Measurements from ENCODE around the gene COL5A1.

The COL5A1 gene

DNA sequence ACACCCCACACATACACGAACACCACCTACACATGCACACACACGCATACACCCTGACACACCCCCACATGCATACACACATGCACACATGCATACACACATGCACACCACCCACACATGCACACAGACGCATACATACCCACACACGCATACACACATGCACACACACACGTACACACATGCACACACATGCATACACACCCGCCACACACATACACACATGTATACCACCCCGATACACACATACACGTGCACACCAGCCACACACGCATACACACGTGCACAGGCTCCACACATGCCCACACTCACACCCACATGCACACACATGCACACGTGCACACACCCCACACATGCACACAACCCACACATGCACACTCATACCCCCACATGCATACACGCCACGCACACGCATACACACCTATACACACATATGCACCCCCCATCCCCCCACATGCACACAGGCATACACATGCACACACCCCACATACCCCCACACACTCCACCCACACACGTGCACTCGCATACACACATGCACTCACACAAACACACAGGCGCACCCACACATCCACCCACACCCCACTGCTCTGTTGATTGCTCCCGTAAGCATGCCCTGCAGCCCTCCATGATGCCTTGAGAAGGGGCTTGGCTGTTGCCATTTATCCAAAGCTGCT lies 119.3 kb downstream of the COL5A1 start:
- Histone ChIP-seq H4K8ac (ENCODE audit: low read length) (no peak overlapping the region), H3K4me1 (ENCODE audit: control insufficient read depth, insufficient read depth, low read depth, low read length) (peaks cover 2% of the 10 kb centered on the region), H3K36me3 (ENCODE audit: control insufficient read depth in 1 of 2, insufficient read depth in 2 of 2, low read depth in 1 of 2, low read length in 2 of 2) (peaks cover 90 to 98% of the 10 kb centered on the region in 2 experiments), H3K18ac (ENCODE audit: low read depth in 1 of 2, low read length in 2 of 2) (no peak overlapping the region), H3K27me3 (ENCODE audit: control insufficient read depth in 1 of 2, insufficient read depth in 1 of 2, low read length in 2 of 2) (no peaks in the 10 kb centered on the region), H3K9ac (ENCODE audit: low read length) (no peak overlapping the region), H2AK5ac (ENCODE audit: low read length, severe bottlenecking) (no peak overlapping the region), H2BK12ac (ENCODE audit: low read length in 2 of 2) (no peak overlapping the region), H3K79me1 (replicated peaks; ENCODE audit: low read length, poor library complexity, severe bottlenecking) (peaks cover 2% of the 10 kb centered on the region), H2BK15ac (ENCODE audit: low read depth, poor library complexity, severe bottlenecking) (no peak overlapping the region), H4K91ac (ENCODE audit: low read length) (peak overlapping the region; percentile 56), H3K14ac (ENCODE audit: low read length in 2 of 2) (peak overlapping the region in 1 of 2 experiments; percentile 22), H2BK120ac (ENCODE audit: low read depth, low read length) (no peak overlapping the region), H3K4ac (ENCODE audit: low read depth in 1 of 2, low read length in 2 of 2) (no peak overlapping the region), H3K23ac (ENCODE audit: low read length in 2 of 2) (no peak overlapping the region), H3K27ac (ENCODE audit: low read length, poor library complexity, severe bottlenecking) (no peak overlapping the region), H3K4me2 (ENCODE audit: low read length, poor library complexity, severe bottlenecking) (no peak overlapping the region), H3K4me3 (ENCODE audit: insufficient read depth in 1 of 2, low read depth in 1 of 2, low read length in 2 of 2) (no peak overlapping the region), H2BK5ac (ENCODE audit: low read depth, low read length, poor library complexity, severe bottlenecking) (no peak overlapping the region), H2AFZ (ENCODE audit: low read depth, low read length) (no peak overlapping the region), H3K9me3 (ENCODE audit: control insufficient read depth, low read length) (no peaks in the 10 kb centered on the region)
- 98% methylated on average over 18 of the region's 18 CpGs for WGBS
- no peak for DNase-seq

GRCh38 chr9:134764473-134765269 lies 123.1 kb downstream of the COL5A1 start:
- no peak overlapping the region for H2BK15ac ChIP-seq (ENCODE audit: low read depth, poor library complexity, severe bottlenecking)
- H4K91ac ChIP-seq (ENCODE audit: low read length) = no peak overlapping the region
- no peak overlapping the region for H2BK12ac ChIP-seq (ENCODE audit: low read length in 2 of 2)
- H3K4me2 ChIP-seq (ENCODE audit: low read length, poor library complexity, severe bottlenecking) = no peak overlapping the region
- no peak overlapping the region for H2AFZ ChIP-seq (ENCODE audit: low read depth, low read length)
- no peak overlapping the region for H3K23ac ChIP-seq (ENCODE audit: low read length in 2 of 2)
- H3K79me1 ChIP-seq (replicated peaks; ENCODE audit: low read length, poor library complexity, severe bottlenecking) = peaks cover 9% of the 10 kb centered on the region
- H3K4ac ChIP-seq (ENCODE audit: low read depth in 1 of 2, low read length in 2 of 2) = no peak overlapping the region
- no peaks in the 10 kb centered on the region for H3K27me3 ChIP-seq (ENCODE audit: control insufficient read depth in 1 of 2, insufficient read depth in 1 of 2, low read length in 2 of 2)
- H3K4me1 ChIP-seq (ENCODE audit: control insufficient read depth, insufficient read depth, low read depth, low read length) = peaks cover 2% of the 10 kb centered on the region
- no peak overlapping the region for H3K9ac ChIP-seq (ENCODE audit: low read length)
- DNase-seq = no peak
- H2BK5ac ChIP-seq (ENCODE audit: low read depth, low read length, poor library complexity, severe bottlenecking) = no peak overlapping the region
- no peak overlapping the region for H3K18ac ChIP-seq (ENCODE audit: low read depth in 1 of 2, low read length in 2 of 2)
- H3K14ac ChIP-seq (ENCODE audit: low read length in 2 of 2) = no peak overlapping the region
- H4K8ac ChIP-seq (ENCODE audit: low read length) = no peak overlapping the region
- H3K4me3 ChIP-seq (ENCODE audit: insufficient read depth in 1 of 2, low read depth in 1 of 2, low read length in 2 of 2) = no peak overlapping the region
- no peak overlapping the region for H3K27ac ChIP-seq (ENCODE audit: low read length, poor library complexity, severe bottlenecking)
- no peak overlapping the region for H2AK5ac ChIP-seq (ENCODE audit: low read length, severe bottlenecking)
- WGBS = 86% methylated on average over 21 of the region's 21 CpGs
- H3K36me3 ChIP-seq (ENCODE audit: control insufficient read depth in 1 of 2, insufficient read depth in 2 of 2, low read depth in 1 of 2, low read length in 2 of 2) = peaks cover 85 to 93% of the 10 kb centered on the region in 2 experiments
- H2BK120ac ChIP-seq (ENCODE audit: low read depth, low read length) = no peak overlapping the region
- H3K9me3 ChIP-seq (ENCODE audit: control insufficient read depth, low read length) = no peaks in the 10 kb centered on the region

DNA sequence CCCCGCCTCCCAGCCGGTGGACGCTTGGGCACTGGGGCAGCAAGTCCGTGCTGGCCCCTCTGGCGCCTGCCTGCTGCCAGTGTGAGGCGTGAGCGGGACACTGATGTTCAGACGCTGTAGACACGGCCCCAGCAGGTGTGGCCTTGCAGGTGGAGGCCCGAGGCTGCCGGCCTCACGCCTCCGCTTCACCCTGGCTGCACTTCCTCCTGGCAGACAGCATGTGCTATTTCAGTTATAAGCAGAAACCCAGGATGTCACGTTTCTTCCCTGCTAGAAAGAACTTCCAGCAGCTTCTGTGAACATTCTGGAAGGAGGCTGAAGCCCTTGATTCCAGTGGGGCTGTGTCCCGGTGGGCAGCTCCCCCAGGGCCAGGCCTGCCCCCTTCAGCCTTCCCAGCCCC lies 124.2 kb downstream of the COL5A1 start:
- Histone ChIP-seq H2AK5ac (ENCODE audit: low read length, severe bottlenecking) (no peak overlapping the region), H3K4me3 (ENCODE audit: insufficient read depth in 1 of 2, low read depth in 1 of 2, low read length in 2 of 2) (no peak overlapping the region), H2AFZ (ENCODE audit: low read depth, low read length) (no peak overlapping the region), H3K4me2 (ENCODE audit: low read length, poor library complexity, severe bottlenecking) (no peak overlapping the region), H3K27ac (ENCODE audit: low read length, poor library complexity, severe bottlenecking) (no peak overlapping the region), H2BK15ac (ENCODE audit: low read depth, poor library complexity, severe bottlenecking) (no peak overlapping the region), H4K8ac (ENCODE audit: low read length) (no peak overlapping the region), H3K23ac (ENCODE audit: low read length in 2 of 2) (no peak overlapping the region), H3K4ac (ENCODE audit: low read depth in 1 of 2, low read length in 2 of 2) (no peak overlapping the region), H3K14ac (ENCODE audit: low read length in 2 of 2) (no peak overlapping the region), H4K91ac (ENCODE audit: low read length) (no peak overlapping the region), H3K36me3 (ENCODE audit: control insufficient read depth in 1 of 2, insufficient read depth in 2 of 2, low read depth in 1 of 2, low read length in 2 of 2) (peaks cover 83% of the 10 kb centered on the region in 2 experiments), H2BK12ac (ENCODE audit: low read length in 2 of 2) (no peak overlapping the region), H2BK5ac (ENCODE audit: low read depth, low read length, poor library complexity, severe bottlenecking) (no peak overlapping the region), H3K27me3 (ENCODE audit: control insufficient read depth in 1 of 2, insufficient read depth in 1 of 2, low read length in 2 of 2) (no peaks in the 10 kb centered on the region), H3K9me3 (ENCODE audit: control insufficient read depth, low read length) (no peaks in the 10 kb centered on the region), H3K9ac (ENCODE audit: low read length) (no peak overlapping the region), H3K79me1 (replicated peaks; ENCODE audit: low read length, poor library complexity, severe bottlenecking) (peaks cover 9% of the 10 kb centered on the region), H3K18ac (ENCODE audit: low read depth in 1 of 2, low read length in 2 of 2) (no peak overlapping the region), H3K4me1 (ENCODE audit: control insufficient read depth, insufficient read depth, low read depth, low read length) (peaks cover 2% of the 10 kb centered on the region), H2BK120ac (ENCODE audit: low read depth, low read length) (no peak overlapping the region)
- DNase-seq = no peak
- WGBS = 95% methylated on average over 15 of the region's 15 CpGs

GRCh38 chr9:134766587-134766986 lies 125.0 kb downstream of the COL5A1 start:
- Histone ChIP-seq H3K36me3 (ENCODE audit: control insufficient read depth in 1 of 2, insufficient read depth in 2 of 2, low read depth in 1 of 2, low read length in 2 of 2) (peaks cover 82 to 83% of the 10 kb centered on the region in 2 experiments), H2BK12ac (ENCODE audit: low read length in 2 of 2) (no peak overlapping the region), H3K9me3 (ENCODE audit: control insufficient read depth, low read length) (no peaks in the 10 kb centered on the region), H4K91ac (ENCODE audit: low read length) (peak overlapping the region; percentile 2), H3K27ac (ENCODE audit: low read length, poor library complexity, severe bottlenecking) (no peak overlapping the region), H2AK5ac (ENCODE audit: low read length, severe bottlenecking) (no peak overlapping the region), H2BK120ac (ENCODE audit: low read depth, low read length) (no peak overlapping the region), H3K4me1 (ENCODE audit: control insufficient read depth, insufficient read depth, low read depth, low read length) (no peaks in the 10 kb centered on the region), H3K4ac (ENCODE audit: low read depth in 1 of 2, low read length in 2 of 2) (no peak overlapping the region), H2BK15ac (ENCODE audit: low read depth, poor library complexity, severe bottlenecking) (no peak overlapping the region), H2AFZ (ENCODE audit: low read depth, low read length) (no peak overlapping the region), H3K27me3 (ENCODE audit: control insufficient read depth in 1 of 2, insufficient read depth in 1 of 2, low read length in 2 of 2) (no peaks in the 10 kb centered on the region), H2BK5ac (ENCODE audit: low read depth, low read length, poor library complexity, severe bottlenecking) (no peak overlapping the region), H4K8ac (ENCODE audit: low read length) (no peak overlapping the region), H3K4me3 (ENCODE audit: insufficient read depth in 1 of 2, low read depth in 1 of 2, low read length in 2 of 2) (no peak overlapping the region), H3K79me1 (replicated peaks; ENCODE audit: low read length, poor library complexity, severe bottlenecking) (peaks cover 9% of the 10 kb centered on the region), H3K14ac (ENCODE audit: low read length in 2 of 2) (no peak overlapping the region), H3K18ac (ENCODE audit: low read depth in 1 of 2, low read length in 2 of 2) (no peak overlapping the region), H3K23ac (ENCODE audit: low read length in 2 of 2) (no peak overlapping the region), H3K9ac (ENCODE audit: low read length) (no peak overlapping the region), H3K4me2 (ENCODE audit: low read length, poor library complexity, severe bottlenecking) (no peak overlapping the region)
- WGBS = 83% methylated on average over 7 of the region's 8 CpGs
- DNase-seq = no peak

Measured in mesenchymal stem cell (in vitro differentiated cells and primary cell).